Stimulated activated CD4-positive, alpha-beta T cell treated with anti-CD3 and anti-CD28 coated beads, Interleukin-4, amount 100 ng/mL, for 48 hours (primary cell): ENCODE measurements around the gene CACNB4.
"Not testable (repeated sequence)": the region's sequence is repeated elsewhere in the genome, so short reads cannot be mapped to it uniquely, and the experiment has no call there.

Experiments used
- DNase-seq, 2 donors: peaks; one replicate each; pipeline ENCODE4 v3.0.0-alpha.2; 2020; ENCODE audit warnings: low read depth in 2 of 2

Gene CACNB4

GRCh38 chr2:152021001-152021400, 77.8 kb downstream of the CACNB4 start:
- DNase-seq = not testable (repeated sequence)

GRCh38 chr2:152019732-152020131, 79.1 kb downstream of the CACNB4 start:
- DNase-seq = no peak

GRCh38 chr2:152016181-152017120, 82.4 kb downstream of the CACNB4 start:
- DNase-seq = no peak

DNA sequence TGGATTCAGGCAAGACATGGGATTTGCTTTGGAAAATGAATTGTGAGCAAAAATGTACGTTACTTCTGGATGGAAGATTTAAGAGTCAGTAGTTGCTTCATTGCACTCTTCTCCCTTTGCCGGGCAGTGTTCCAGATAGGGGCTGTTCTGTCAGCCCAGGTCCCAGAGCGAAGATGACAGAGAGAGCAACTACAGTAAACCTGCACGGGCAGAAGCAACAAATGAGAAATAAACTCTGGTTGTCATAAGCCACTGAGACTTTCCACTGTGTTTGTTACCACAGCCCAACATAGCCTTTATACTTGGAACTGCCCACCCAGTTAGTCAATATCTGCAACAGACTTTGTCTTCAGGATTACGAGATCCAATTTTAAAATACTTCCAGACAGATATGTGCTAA, 83.3 kb downstream of the CACNB4 start:
- DNase-seq = no peak

DNA sequence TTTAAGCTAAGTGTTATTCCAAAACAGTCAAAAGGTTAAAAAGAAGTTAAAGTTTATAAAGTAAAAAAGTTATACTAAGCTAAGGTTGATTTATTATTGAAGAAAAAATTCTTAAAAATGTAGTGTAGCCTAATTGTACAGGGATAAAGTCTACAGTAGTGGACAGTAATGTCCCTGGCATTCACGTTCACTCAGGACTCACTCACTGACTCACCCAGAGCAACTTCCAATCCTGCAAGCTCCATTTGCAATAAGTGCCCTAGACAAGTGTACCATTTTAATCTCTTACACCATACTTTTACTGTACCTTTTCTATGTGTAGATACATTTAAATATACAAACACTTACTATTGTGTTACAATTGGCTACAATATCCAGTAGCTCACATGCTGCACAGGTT, 86.1 kb downstream of the CACNB4 start:
- no peak for DNase-seq

GRCh38 chr2:152011724-152012123, 87.1 kb downstream of the CACNB4 start:
- no peak for DNase-seq

- DNase-seq = no peak
These were observed 93.2 kb downstream of the CACNB4 start for GRCh38 chr2:152005607-152006006.

- DNase-seq = not testable (repeated sequence)
These were observed 95.6 kb downstream of the CACNB4 start for GRCh38 chr2:152003283-152003682.

GRCh38 chr2:151999053-151999452, 99.8 kb downstream of the CACNB4 start:
- DNase-seq = peak; percentile 21 to 29

DNA sequence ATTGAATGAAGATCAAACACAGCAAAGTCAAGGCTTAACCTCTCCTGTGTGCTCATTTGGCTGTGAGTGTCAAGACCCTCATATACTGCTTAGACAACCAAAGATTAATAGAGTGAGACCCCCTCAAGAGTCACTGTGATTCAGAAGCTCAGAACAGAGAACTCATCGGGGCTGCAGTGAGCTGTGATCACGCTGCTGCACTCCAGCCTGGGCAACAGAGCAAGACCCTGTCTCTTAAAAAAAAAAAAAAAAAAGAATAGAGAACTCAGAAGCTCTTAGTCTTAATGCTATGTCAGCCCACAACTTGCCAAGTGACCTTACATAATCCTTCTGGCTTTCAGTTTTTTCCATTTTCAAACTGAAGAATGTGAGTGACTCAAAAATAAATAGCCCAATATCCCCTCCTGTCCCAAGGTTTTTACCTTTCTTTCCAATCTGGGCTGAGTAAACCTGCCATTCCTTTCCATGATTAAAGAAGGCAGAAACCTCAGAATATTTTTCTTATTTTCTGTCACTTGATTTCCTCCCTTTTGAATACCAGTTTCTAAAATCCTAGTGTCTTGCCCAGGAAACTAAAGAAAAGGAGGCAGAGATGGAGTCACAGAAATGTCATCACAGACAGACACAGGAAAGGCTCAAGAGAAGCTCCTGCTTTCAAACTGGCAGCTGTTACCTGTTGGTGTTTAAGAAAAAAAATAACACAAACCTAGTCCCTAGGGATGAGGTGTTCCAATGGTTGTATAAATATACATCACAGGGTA, 102.4 kb downstream of the CACNB4 start:
- DNase-seq = no peak

GRCh38 chr2:151995161-151995557, 103.7 kb downstream of the CACNB4 start:
- no peak for DNase-seq

- not testable (repeated sequence) for DNase-seq
These were observed 104.7 kb downstream of the CACNB4 start for GRCh38 chr2:151994178-151994577.

GRCh38 chr2:151991010-151991409, 107.8 kb downstream of the CACNB4 start:
- DNase-seq = no peak

DNA sequence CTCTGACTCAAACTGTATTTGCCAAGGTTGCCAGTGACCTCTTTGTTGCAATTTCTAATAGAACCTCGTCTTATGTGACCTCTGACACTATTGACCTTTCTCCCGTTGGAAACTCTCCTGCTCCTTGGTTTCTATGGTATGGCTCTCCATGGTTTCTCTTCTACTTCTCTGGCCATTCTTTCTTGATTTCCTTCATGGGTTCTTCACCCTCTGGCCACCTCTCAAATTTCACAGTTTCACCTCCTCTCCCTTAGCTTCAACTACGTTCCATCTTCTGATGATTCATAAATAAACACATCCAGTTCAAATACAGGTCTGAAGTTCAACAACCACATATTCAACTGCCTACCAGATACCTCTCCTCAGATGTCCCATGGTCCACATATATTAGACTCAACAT, 109.5 kb downstream of the CACNB4 start:
- no peak for DNase-seq

DNA sequence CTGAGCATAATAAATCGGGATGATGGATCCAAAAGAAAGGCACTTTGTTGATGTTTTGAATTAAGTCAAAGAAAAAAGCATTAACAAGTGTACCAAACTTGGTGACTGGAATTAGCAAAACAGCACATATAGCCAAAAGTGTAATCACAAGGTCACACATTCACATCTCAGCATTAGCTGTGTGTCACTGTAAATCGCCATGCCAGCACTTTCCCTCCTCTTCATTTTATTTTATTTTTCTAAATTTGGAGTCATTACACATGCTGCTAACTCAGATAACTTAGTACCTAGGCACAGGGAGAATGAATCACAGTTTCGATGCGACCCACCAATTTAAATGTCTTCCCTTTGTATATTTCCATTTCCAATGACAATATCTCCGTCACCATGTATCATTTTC, 111.4 kb downstream of the CACNB4 start:
- no peak for DNase-seq

- DNase-seq = no peak
These were observed 114.3 kb downstream of the CACNB4 start for GRCh38 chr2:151984424-151985083.

GRCh38 chr2:151983221-151983620, 115.6 kb downstream of the CACNB4 start:
- DNase-seq = no peak

DNA sequence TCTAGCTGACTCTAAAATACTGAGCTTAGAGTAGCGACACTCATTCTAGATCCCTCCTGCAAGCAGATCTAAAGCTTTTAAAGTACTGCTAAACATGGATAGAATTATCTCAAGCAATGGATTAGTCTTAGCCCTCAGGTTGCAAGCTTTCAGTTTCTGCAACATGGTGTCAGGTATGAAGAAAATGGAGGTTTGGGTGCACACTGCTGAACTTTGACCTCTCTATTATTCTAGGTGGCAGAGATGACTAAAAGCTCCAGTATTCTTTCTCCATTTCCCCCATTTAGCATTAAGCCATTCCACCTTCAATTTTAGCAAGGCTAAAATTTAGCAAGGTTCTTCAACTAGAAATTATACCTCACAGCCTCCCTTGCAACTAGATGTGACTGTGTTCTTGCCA, 117.0 kb downstream of the CACNB4 start:
- no peak for DNase-seq

DNA sequence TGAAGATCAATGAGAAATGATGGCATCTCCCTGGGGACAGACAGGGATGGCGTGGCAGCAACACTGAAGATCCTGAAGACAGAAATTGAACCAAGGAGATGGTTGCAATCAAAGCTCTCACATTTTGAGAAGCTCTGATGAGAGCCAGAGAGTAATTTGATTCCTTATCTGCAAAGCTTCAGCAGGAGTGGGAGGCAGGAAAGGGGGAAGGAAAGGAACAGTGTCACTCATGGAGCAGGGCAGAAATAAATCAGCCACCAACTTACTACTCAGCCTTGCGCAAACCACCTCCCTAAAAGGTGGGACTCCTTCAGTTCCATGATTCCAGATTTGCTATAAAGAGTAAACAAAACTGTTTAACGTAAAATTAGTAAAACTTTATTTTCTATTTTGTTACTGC, 119.2 kb downstream of the CACNB4 start:
- DNase-seq = no peak

GRCh38 chr2:151978709-151979108, 120.1 kb downstream of the CACNB4 start:
- no peak for DNase-seq

DNA sequence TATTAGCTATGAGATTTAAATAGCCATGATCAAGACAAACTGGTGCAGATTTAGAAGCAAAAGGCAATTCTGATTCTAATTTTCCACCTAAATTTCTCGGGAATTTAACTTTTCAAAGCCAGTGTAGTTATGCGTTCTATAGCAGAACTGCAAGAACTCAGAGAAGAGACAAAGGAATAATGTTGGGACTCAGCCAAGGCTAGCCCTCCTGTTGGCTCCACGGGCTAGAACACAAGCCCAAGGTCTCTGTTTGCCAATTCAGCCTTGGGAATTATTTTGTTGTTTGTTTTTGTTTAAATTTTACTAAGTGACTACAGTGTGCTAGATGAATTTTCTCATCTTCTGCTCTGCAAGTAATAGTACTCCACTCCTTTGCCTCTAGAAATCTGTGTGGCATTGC, 121.2 kb downstream of the CACNB4 start:
- no peak for DNase-seq

- DNase-seq = peak in 1 of 2 donors; percentile 10
These were observed 121.9 kb downstream of the CACNB4 start for GRCh38 chr2:151976945-151977353.
